GM12801 (cell line): Measurements from ENCODE around the gene FBLN1.

Source experiments
- CTCF ChIP-seq: IDR thresholded peaks from one replicate; pipeline ENCODE4 v1.5.1; 2011; ENCODE audit warnings: control low read depth; ENCODE audit not compliant: insufficient read length; ENCODE audit errors: extremely low read depth

The FBLN1 gene

GRCh38 chr22:45480717-45481116, 22.0 kb upstream of the FBLN1 start:
- TF ChIP-seq CTCF: no peak

DNA sequence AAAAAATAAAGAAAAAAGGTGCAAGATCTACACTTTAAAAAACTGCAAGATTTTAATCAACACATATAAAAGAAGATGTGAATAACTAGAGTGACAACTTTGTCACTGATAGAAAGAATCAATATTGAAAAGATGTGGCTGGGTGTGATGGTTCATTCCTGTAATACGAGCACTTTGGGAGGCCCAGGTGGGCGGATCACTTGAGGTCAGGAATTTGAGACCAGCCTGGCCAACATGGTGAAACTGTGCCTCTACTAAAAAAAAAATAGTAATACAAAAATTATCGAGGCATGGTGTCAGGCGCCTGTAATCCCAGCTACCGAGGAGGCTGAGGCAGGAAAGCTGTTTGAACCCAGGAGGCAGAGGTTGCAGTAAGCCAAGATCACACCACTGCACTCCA, 21.0 kb upstream of the FBLN1 start:
- no peak for TF ChIP-seq CTCF

- no peak for TF ChIP-seq CTCF
These were observed 20.5 kb upstream of the FBLN1 start for GRCh38 chr22:45482169-45482568.

DNA sequence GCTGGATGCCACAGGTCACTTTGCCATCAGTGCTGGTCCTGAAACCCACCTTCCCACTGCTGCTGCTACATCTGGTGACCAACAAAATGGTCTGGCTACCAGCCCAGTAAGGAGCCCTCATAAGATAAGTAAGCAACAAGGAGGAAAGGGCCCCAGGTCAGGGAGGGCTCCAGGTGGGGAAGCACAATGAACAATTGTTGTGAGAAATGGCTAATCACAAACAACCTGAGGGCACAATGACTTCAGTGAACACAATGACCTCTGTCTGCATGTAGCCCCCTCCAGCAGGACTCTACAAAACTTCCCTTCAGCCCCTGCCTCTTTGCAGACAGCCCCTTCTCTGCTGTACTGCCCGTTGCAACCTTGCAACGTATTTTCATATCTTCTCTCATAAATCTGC, 19.4 kb upstream of the FBLN1 start:
- TF ChIP-seq CTCF: no peak

- no peak for TF ChIP-seq CTCF
These were observed 18.7 kb upstream of the FBLN1 start for GRCh38 chr22:45483918-45484499.

DNA sequence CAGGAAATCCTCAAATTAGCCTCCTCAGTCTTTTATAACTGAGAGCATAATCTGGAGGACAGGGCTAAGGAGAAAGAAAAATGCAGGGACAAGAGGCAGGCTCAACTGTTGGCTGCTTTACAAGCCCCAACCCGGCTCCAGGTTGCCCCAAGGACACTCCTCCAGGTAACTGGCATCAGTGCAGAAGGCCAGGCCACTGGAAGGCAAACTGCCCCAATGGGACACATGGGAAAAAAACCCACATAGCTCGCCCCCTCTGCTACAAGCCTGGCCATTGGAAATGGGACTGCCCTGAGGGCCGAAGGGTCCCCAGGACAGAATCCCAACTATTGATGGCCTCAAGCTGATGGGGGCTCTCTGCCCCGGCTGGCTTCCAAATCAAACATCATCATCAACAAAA, 17.9 kb upstream of the FBLN1 start:
- TF ChIP-seq CTCF: no peak

- no peak for TF ChIP-seq CTCF
These were observed 17.4 kb upstream of the FBLN1 start for GRCh38 chr22:45485261-45485660.
